GM12891 (cell line): ENCODE results near the gene GOLGA6A.
"Not testable (repeated sequence)": the region's sequence is repeated elsewhere in the genome, so short reads cannot be mapped to it uniquely, and the experiment has no call there.

Experiments
- DNase-seq: peaks from one replicate; pipeline ENCODE4 v3.0.0; 2011; ENCODE audit warnings: low spot score; ENCODE audit not compliant: insufficient read length
- FAIRE-seq: peaks from 2 replicates; lab custom pipeline; 2011; peaks lifted over from hg19 to GRCh38; lab: Jason Lieb, UNC
- PAX5 ChIP-seq: IDR thresholded peaks from 2 replicates; pipeline ENCODE4 v1.6.1; 2011; ENCODE audit warnings: low read length, moderate library complexity, mild to moderate bottlenecking; ENCODE audit not compliant: insufficient read depth, severe bottlenecking
- POLR2A ChIP-seq: IDR thresholded peaks from 2 replicates; pipeline ENCODE4 v1.6.1; 2011; ENCODE audit warnings: low read depth, low read length, control low read depth
- POLR2AphosphoS5 ChIP-seq: IDR thresholded peaks from 2 replicates; pipeline ENCODE4 v1.6.1; 2011; ENCODE audit warnings: low read depth, low read length, control low read depth
- POU2F2 ChIP-seq: IDR thresholded peaks from 2 replicates; pipeline ENCODE4 v1.6.1; 2011; ENCODE audit warnings: low read depth, mild to moderate bottlenecking, control low read depth, low read length, moderate library complexity
- SPI1 ChIP-seq: IDR thresholded peaks from 2 replicates; pipeline ENCODE4 v1.6.1; 2011; ENCODE audit warnings: low read depth, low read length, control low read depth
- TAF1 ChIP-seq: IDR thresholded peaks from 2 replicates; pipeline ENCODE4 v1.6.1; 2011; ENCODE audit warnings: low read depth, low read length, control low read depth

GOLGA6A gene

DNA sequence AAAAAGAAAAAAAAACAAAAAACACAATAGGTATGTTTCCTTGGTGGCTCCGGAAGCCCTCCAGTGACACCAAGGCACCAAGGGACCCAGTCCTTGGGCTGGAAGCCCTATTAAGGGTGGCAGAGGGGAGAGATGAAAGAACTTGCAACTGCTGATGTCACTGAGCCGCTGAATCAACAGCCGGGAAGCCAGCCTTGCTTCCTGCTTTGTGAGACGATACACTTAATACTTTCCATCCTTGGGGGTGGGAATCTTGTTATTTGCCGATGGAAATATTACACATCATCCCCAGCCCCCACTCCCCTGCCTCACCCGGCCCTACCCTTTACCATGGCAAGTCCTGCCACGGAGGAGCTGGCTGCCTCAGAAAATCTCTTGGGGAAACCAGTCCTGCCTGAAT, 42.4 kb upstream of the GOLGA6A start:
- FAIRE-seq (no peak), DNase-seq (no peak)
- TF ChIP-seq SPI1 (no peak), PAX5 (no peak), POLR2AphosphoS5 (no peak), TAF1 (no peak), POLR2A (no peak), POU2F2 (no peak)

DNA sequence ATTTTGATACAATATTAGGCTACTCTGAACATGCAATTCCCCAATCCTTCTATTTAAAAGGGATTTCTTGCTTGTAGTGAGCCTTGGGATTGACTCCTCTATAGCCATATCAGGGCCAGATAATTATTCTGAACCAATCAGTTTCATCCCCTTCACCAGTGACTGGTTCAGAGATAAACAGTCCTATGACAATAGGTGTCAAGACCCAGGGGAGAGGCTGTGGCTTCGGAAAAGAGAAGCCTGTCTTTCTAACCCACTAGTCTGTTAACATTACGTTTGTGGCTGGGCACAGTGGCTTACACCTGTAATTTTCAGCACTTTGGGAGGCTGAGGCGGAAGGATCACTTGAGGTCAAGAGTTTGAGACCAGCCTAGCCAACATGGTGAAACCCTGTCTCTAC, 41.8 kb upstream of the GOLGA6A start:
- no peak for DNase-seq
- FAIRE-seq: no peak
- no peak for TF ChIP-seq POU2F2
- TF ChIP-seq SPI1: no peak
- no peak for TF ChIP-seq POLR2AphosphoS5
- TF ChIP-seq PAX5: no peak
- TF ChIP-seq POLR2A: no peak
- TF ChIP-seq TAF1: no peak

DNA sequence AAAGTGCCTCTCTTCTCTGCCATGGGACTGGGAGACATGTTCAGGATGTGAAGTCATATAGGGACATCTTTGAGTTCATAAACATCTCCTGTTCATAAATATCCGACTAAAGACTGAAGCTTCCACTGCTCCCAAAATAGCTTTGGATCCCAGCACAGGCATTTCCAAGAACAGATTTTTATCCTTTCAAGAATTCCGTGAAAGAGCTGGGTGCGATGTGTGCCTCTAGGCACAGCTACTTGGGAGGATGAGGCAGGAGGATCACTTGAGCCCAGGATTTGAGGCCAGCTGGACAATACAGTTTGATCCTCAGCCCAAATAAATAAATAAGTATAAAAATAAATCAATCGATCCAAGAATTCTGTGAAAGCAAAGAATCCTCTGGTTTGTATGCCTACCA, 41.3 kb upstream of the GOLGA6A start:
- FAIRE-seq (no peak), DNase-seq (no peak)
- no peak for TF ChIP-seq POLR2AphosphoS5
- TF ChIP-seq POLR2A: no peak
- TF ChIP-seq POU2F2: no peak
- no peak for TF ChIP-seq PAX5

DNA sequence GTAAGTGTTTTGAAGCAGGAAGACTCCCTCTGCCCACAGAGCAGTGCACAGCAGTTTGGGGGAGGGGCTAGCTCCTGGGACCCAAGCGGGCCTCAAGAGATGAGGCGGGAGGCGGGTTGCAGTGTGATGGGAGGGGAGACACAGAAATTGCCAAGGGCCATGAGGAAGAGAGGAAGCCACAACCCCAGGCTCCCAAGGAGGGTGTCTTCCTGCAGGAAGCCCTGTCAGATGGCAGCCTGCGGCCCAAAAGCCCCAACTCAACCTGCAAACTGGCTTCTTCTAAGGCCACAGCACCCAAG, 40.7 kb upstream of the GOLGA6A start:
- no peak for TF ChIP-seq SPI1
- no peak for TF ChIP-seq POLR2AphosphoS5
- no peak for TF ChIP-seq POLR2A
- no peak for TF ChIP-seq TAF1
- no peak for TF ChIP-seq PAX5
- TF ChIP-seq POU2F2: no peak
- DNase-seq: no peak
- peak; percentile 40 for FAIRE-seq

DNA sequence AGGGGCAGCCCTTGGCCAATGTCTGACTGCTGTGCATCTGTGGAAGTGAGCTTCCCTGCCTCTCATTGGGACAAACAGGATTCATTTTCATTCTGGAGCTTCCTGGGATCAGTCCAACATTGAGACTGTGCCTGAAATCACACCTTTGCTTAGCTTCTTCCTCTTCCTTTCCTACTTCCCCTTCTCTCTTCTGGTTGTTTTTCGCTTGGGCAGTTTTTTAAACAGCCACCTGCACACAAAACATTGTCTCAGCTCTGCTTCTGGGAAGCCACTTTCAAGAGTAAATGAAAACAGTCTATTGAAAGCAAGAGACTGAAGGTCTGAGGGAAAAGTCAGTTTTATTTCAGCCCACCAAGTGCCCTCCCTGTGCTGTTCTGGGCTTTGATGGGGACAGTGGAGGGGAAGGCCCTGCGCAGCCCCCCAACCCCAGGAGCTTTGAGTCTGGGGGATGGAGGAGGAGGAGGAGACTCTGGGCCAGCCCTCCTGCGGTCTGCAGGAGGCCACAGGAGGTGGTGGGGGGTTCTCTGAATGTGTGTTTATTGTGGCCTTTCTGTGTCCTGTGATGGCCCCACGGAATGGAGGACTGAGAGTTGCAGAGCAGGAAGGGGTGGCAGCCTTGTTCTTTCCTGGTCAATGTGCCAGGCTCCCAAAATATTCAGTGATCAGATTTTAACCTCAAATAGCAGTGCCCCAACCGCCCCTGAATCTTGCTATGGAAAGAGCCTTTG, 40.2 kb upstream of the GOLGA6A start:
- no peak for FAIRE-seq
- no peak for TF ChIP-seq POLR2A
- no peak for TF ChIP-seq PAX5
- peak; percentile 80 for TF ChIP-seq SPI1

DNA sequence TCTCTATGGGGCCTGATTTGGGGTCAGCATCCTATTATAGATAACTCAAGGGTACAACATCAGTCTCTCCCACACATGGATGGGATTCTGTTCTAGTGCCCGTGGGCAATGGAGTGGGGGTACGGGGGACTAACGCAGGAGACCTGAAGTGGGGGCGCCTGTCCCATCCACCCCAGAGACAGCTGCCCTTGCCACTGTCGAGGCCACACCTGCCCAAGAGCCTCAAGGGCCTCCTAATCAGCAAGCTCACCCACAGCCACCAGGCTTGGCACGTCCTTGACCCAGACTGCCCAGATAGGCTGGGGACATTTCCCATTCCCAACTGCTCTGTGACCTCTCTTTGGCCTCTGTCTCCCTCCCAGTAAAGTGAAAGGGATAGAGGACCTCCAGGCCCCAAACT, 39.5 kb upstream of the GOLGA6A start:
- FAIRE-seq (no peak), DNase-seq (no peak)
- TF ChIP-seq PAX5 (no peak), POLR2A (no peak), SPI1 (no peak), POLR2AphosphoS5 (no peak), POU2F2 (no peak), TAF1 (no peak)

More for the DNA sequence above, 40.2 kb upstream of the GOLGA6A start:
- DNase-seq: no peak

DNA sequence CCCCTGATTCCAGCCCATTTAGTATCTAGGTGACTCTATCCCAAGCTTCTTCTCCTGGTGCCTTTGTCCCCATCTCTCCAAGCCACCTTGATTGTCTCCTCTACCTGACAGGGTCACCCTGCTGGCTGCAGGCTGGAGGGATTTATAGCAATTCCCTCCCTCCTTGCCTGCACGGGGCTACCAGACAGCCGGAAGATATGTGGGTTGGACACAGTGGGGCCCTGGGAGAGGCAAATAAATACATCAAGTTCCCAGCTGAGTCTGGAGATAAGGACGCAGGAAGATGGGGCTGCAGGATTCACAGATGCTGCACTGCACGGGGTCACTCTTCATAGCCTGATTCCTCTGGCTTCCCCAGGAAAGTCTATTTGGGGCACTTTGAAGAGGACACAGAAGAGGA, 38.7 kb upstream of the GOLGA6A start:
- DNase-seq (no peak), FAIRE-seq (no peak)
- TF ChIP-seq POLR2AphosphoS5 (no peak), PAX5 (no peak), POLR2A (no peak), SPI1 (no peak), TAF1 (no peak), POU2F2 (no peak)

DNA sequence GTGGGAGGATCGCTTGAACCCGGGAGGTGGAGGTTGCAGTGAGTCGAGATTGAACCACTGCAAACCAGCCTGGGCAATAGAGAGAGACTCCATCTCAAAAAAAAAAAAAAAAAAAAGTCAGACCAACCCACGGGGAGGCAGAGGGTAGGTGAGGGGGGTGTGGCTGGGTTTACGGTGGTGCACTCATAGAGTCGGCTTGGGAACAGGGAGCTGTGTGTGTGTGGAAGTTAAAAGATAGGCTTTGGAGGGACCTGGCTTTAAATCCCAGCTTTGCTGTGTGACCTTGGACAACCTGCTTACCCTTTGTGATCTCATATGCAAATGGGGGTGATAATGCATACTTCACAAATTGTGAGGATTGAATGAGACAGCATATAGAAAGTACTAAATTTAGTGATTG, 38.1 kb upstream of the GOLGA6A start:
- DNase-seq (no peak), FAIRE-seq (no peak)
- no peak for TF ChIP-seq SPI1
- TF ChIP-seq POU2F2: no peak
- no peak for TF ChIP-seq TAF1
- no peak for TF ChIP-seq PAX5
- no peak for TF ChIP-seq POLR2AphosphoS5
- no peak for TF ChIP-seq POLR2A

DNA sequence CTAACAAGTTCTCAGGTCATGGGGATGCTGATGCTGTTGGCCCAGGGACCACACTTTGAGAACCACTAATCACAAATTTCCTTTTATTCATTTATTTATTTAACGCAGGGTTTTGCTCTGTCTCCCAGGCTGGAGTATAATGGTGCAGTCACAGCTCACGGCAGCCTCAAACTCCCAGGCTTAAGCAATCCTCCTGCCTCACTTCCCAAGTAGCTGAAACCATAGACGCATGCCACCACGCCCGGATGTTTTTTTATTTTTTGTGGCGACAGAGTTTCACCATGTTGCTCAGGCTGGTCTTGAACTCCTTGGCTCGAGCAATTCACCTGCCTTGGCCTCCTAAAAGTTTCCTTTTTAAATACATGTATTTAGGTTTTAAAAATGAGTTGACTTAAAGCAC, 27.4 kb upstream of the GOLGA6A start:
- no peak for DNase-seq
- TF ChIP-seq SPI1: no peak
- no peak for TF ChIP-seq PAX5
- TF ChIP-seq POU2F2: no peak
- no peak for TF ChIP-seq TAF1
- TF ChIP-seq POLR2AphosphoS5: no peak
- no peak for TF ChIP-seq POLR2A
- FAIRE-seq: no peak

DNA sequence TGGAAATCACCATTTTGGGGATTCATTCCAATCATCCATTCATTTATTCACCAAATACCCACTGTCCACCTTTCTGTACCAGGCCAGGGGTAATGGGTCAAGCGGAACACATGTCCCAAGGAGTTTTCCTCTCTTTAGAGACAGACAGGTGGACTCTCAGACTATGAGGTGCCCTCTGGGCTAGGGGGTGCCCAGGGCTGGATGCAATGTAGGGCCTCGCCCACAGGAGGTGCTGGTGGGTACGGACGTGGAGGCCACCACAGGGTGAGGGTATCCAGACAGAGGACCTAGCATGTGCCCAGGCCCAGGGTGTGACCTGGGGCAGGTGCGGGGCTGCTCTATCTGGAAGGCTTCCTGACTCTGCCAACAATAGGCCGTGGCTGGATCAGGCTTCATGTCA, 26.3 kb upstream of the GOLGA6A start:
- FAIRE-seq, DNase-seq: not testable (repeated sequence)
